ENCODE results near the gene FXYD4.
"Not testable (repeated sequence)": the region's sequence is repeated elsewhere in the genome, so short reads cannot be mapped to it uniquely, and the experiment has no call there.

FXYD4 gene

GRCh38 chr10:43371418-43371817 lies at the start of gene FXYD4:
Gene FXYD4, plus strand, starts transcription at chr10:43371636. Its CDS starts 2,111 bp downstream, at chr10:43373747.
- no peak for DNase-seq

GRCh38 chr10:43322331-43322730 lies 49.1 kb upstream of the FXYD4 start:
- DNase-seq: no peak

GRCh38 chr10:43322769-43323168 lies 48.7 kb upstream of the FXYD4 start:
- no peak for DNase-seq

DNA sequence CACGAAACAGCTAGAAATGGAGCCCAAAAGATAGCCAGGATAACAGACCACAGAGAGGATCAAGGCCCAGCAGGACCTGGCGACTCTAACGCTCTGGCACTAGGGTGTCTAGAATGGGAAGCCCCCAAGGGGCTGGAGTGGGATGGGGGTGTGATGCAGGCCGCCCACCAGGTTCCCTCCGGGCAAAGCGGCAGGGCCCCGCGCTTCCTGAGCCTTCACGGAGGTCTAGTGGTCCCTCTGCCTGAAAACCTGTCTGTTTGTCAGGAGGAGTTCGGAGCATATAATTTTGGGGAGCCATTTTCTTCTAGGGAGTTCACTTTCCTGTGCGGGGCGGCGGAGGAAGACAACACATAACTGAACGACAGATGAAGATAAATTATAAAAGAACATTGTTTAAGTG lies 48.2 kb upstream of the FXYD4 start:
- DNase-seq: no peak

- DNase-seq: no peak
Measured at GRCh38 chr10:43324876-43325275, 46.6 kb upstream of the FXYD4 start.

DNA sequence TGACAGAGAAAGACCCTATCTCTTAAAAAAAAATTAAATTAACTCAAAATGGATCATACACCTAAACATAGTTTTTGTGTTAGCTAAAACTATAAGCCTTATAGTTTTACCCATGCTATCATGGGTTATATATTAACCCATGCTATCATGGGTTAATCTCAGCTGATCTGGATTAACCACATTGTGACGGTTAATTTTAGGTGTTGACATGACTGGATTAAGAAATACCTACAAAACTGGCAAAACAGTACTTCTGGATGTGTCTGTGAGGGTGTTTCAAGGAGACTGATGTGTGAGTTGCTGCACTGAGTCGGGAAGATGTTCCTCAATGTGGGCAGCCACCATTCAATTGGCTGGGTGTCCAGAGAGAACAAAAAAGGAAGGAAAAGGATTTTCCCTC lies 44.3 kb upstream of the FXYD4 start:
- no peak for DNase-seq

DNA sequence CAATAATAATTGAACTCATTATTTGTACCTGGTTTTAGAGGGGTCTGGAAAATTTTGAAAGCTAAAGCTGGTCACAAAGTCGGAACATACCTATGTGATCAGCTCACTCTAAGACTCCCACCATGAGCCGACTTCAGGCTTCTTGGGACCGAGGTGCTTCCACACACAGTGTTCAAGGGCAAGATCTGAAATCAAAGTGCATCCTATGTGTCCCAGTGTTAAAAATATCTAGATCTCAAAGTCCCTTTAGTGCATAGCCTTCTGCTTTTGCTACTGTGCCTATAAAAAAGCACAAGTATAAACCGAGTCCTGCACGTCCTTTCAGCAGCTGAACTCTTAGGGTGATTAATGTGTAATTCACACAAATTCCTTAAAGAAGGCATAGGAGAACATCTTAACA lies 43.5 kb upstream of the FXYD4 start:
- no peak for DNase-seq

DNA sequence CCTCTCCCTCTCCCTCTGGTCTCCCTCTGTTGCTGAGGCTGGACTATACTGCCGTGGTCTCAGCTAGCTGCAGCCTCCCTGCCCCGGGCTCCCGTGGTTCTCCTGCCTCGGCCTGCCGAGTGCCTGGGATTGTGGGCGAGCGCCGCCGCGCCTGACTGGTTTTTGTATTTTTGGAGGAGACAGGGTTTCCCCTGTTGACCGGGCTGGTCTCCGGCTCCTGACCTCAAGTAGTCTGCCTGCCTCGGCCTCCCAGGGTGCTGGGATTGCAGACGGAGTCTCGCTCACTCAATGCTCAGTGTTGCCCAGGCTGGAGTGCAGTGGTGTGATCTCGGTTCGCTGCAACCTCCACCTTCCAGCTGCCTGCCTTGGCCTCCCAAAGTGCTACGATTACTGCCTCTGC lies 42.6 kb upstream of the FXYD4 start:
- not testable (repeated sequence) for DNase-seq

- DNase-seq: not testable (repeated sequence)
Measured at GRCh38 chr10:43329246-43329885, 42.1 kb upstream of the FXYD4 start.

- not testable (repeated sequence) for DNase-seq
Measured at GRCh38 chr10:43330049-43330823, 41.2 kb upstream of the FXYD4 start.

DNA sequence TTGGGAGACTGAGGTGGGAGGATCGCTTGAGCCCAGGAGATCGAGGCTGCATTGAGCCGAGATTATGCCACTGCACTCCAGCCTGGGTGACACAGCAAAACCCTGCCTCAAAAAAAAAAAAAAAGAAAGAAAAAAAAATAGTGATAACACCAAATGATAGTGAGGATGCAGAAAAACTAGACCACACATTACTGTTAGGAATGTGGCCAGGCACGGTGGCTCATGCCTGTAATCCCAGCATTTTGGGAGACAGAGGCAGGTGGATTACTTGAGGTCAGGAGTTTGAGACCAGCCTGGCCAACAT lies 40.7 kb upstream of the FXYD4 start:
- not testable (repeated sequence) for DNase-seq

DNA sequence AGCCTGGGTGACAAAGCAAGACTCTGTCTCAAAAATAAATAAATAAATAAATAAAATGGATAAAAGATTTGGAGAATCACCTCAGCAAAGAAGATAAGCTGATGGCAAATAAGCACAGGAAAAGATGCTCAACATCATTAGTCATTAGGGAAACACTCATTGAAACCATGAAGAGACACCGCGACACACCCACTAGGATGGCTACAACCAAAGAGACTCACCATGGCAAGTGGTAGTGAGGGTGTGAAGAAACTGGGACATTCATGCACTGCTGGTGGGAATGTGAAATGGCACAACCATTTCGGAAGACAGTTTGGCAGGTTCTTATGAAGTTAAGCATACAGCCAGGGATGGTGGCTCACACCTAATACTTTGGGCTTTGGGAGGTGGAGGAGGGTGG lies 37.8 kb upstream of the FXYD4 start:
- DNase-seq: no peak

DNA sequence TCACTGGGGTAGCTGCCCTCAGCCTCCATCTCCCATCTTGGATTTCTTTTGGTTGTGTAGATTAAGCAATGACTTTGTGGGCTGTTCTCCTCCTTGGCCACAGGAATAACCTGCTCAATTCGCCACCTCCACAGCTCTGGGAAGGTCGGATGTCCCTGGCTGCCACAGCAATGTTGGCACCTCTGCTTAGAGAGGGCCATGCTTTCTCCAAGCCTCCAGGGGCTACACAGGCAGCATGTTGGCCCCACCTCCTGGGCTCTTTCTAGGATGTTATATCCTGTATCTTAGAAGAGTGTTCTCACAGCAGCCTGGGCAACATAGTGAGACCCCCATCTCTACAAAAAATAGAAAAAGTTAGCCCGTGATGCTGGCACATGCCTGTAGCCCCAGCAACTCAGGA lies 35.4 kb upstream of the FXYD4 start:
- DNase-seq: no peak

DNA sequence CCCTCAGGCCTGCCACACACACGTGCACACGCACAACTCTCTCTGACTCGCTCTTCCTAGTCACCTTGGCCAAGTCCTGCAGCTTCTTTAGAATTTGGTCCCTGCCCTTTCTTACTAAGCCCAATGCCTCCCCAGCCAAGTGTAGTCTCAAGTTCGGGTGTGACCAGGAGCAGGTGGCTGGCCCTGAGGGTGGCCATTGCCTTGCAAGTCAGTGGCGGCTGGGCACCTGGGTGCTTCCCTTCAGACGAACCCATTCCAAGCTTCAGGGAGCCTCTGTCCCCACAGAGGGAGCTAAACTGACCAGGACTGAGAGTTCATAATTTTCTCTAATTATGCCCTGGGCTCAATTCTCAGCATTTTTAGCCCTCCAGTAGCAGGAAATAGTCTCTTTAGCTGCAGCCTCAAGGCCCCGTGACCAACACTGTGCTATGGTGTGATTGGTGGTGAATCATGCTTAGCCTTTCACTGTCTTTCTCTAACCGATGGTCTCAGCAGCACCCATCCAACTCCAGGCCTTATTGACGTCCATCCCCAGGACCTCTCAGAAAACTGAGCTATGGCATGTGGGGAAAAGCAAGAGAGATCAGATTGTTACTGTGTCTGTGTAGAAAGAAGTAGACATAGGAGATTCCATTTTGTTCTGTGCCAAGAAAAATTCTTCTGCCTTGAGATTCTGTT lies 34.7 kb upstream of the FXYD4 start:
- DNase-seq: no peak

GRCh38 chr10:43337536-43337935 lies 33.9 kb upstream of the FXYD4 start:
- DNase-seq: peak in 1 of 2 experiments; percentile 16

DNA sequence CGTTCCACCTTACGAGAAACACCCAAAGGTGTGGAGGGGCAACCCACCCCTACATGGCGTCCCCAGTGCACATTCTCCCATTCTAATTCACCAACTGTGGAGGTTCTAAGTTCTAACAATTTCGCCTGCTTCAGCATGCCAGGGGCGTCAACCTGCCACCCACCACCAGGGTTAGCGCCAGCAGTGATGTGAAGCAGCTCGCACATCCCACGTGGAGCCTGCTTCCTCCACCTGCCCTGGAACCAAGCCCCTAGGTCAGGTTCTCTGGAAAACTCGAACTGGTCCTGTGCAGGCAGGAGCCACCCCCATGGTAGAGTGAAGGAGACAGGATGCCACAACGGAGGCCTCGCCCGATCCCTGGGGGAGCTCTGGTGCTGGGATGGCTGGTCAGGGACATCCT lies 33.3 kb upstream of the FXYD4 start:
- DNase-seq: no peak

- no peak for DNase-seq
Measured at GRCh38 chr10:43339136-43339535, 32.3 kb upstream of the FXYD4 start.

- no peak for DNase-seq
Measured at GRCh38 chr10:43340101-43340500, 31.3 kb upstream of the FXYD4 start.

- no peak for DNase-seq
Measured at GRCh38 chr10:43340619-43341018, 30.8 kb upstream of the FXYD4 start.

DNA sequence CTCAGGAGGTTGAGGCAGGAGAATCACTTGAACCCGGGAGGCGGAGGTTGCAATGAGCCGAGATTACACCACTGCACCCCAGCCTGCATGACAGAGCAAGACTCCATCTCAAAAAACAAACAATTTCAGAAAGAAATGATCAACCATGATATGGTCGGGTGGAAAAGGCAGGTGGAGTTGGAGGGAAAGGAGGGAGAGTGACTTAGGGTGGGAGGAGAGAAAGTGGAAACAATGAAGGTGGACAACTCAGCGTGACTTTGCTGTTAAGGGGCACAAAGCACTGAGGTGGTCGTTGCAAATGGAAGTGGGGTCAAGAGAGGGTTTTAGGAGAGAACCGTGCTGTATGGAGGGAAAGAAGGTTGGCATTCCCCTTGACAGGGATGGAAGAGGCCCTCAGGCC lies 30.0 kb upstream of the FXYD4 start:
- no peak for DNase-seq

DNA sequence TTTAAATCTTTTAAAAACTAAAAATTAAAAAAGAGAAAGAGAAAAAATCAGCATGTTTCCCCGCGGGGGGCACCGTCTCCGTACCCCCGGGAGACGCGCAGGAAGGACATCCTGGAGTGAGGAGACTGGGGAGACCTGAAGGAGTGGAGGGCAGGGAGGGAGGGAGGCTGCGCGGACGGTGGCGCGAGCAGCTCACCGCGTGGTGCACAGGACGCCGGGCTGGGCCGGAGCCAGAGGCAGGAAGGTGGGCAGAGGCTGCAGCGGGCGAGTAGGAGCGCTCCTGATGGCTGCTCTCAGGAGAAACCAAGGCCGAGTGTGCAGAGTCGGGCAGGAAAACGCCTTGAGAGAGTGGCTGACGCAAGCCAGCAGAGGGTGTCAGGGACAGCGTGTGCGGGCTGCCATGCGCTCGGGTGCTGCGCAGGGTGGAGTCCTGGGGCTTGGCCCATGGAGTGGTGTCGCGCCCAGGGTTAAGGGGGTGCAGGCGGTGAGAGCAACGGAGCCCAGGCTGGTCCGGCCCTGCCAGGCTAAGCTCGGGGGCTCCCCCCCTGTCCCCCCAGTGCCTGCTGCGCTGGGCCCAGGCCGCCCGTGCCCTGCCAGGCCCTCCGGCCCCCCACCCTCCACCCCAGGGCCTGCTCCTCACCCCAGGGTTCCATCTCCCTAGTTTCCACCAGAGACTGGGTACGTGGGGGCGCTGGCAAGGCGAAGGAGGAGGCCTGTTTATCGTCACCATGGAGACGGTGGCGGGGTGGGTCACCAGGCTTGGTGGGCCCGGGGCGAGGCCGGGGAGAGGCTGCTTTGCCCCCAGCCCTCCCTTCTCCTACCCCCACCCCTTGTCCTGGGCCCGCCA lies 28.9 kb upstream of the FXYD4 start:
- DNase-seq: no peak

- DNase-seq: no peak
Measured at GRCh38 chr10:43343126-43343525, 28.3 kb upstream of the FXYD4 start.

GRCh38 chr10:43344051-43344450 lies 27.4 kb upstream of the FXYD4 start:
- no peak for DNase-seq
